Endothelial cell of umbilical vein (primary cell): Measurements from ENCODE around the gene VAPB.

Experiments
- CTCF ChIP-seq, 2 donors: IDR thresholded peaks; 1 replicate in 1 of 2; 2 replicates in 1 of 2; pipeline ENCODE4 v1.5.1; 2011; ENCODE audit warnings: low read length in 2 of 2, mild to moderate bottlenecking in 2 of 2, moderate library complexity in 2 of 2, control low read depth in 1 of 2, inconsistent platforms in 1 of 2, low read depth in 1 of 2; ENCODE audit not compliant: insufficient read depth in 1 of 2; ENCODE audit errors: extremely low read depth in 1 of 2
- POLR2A ChIP-seq: IDR thresholded peaks from 2 replicates; pipeline ENCODE4 v1.6.1; 2012; ENCODE audit warnings: low read depth, mild to moderate bottlenecking, control low read depth, low read length

- TF ChIP-seq CTCF (IDR thresholded peaks at IDR 0.05; ENCODE audit: extremely low read depth in 1 of 2, insufficient read depth in 1 of 2, low read depth in 1 of 2, low read length in 2 of 2), result no peak
- peak; percentile 76 for TF ChIP-seq POLR2A
Measured at GRCh38 chr20:58388882-58389323, at the start of gene VAPB.
